ENCODE results near the gene GMPR.
A peak's percentile ranks its signal among the peaks of the same experiment; 100 is the strongest.

Gene GMPR

DNA sequence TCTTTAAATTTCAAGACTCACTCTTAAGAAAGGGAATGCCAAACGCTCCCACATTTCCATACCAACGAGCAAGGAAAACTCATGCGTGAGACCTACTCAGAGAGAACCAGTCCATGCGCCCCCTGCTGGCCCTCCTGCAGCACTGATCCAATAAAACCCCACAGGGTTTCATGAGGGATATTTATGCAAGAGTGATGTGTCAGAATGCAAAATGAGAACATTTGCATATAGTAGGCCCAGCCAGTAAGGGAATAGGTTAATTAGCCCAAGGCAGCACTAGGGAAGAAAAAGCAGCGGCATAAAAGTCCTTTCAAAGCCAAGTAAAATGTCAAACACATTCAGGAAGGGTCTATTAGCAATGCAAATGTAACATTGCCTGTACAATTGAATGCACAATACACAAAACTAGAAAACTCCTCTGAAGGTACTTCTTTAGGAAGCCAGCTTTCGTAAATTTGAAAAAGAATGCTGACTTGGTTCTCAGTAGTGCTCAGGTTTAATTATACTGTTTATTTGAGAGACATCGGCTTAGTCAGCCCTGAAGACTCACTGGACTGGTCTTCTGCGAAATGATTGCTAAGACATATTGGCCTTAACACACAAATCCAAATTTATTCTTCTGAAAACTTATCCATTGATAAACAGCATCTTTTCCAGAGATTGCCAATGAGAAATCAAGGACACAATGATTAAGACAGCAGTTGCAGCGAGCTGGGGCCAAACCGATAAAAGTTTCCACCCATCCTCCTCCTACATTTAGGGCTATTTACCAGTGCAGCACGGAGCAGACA is 93.2 kb downstream of the GMPR start:
- DNase-seq = peak; percentile 79

DNA sequence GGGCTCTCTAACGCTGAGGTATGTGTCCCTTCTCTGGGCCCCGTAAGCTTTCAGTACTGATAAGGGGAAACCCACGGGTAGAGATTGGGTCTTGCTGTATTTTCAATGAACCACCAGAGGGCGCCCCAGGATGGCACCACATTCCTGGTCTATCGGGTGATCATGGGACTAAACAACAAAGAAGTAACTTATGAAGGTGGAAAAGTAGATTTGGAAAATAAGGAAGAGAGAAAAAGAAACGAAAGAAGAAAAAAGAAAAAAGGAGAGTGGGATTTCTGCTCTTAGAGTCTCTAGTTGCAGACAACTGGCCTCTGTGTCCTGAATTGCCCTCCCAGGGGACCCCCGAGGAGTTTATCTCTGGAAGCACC is 93.8 kb downstream of the GMPR start:
- DNase-seq = peak; percentile 69

DNA sequence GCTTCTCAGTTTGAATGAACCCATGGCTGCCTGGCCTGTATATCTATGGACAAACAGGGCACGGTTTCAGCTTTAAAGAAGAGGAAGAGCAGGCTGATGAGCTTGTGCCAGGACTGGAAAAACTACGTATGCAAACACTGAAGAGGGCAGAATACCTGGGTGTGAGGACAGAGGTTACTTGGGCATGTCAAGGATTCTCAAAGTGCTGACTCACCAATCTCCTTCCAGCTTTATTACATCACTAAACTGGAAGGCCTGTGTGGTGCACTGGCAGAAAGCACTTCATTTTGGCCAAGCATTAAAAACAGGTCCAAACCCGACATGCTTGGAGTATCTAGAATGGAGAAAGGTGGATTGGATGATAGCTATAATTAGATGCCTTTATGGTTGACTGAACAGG is 95.2 kb downstream of the GMPR start:
- peak; percentile 54 for DNase-seq

DNA sequence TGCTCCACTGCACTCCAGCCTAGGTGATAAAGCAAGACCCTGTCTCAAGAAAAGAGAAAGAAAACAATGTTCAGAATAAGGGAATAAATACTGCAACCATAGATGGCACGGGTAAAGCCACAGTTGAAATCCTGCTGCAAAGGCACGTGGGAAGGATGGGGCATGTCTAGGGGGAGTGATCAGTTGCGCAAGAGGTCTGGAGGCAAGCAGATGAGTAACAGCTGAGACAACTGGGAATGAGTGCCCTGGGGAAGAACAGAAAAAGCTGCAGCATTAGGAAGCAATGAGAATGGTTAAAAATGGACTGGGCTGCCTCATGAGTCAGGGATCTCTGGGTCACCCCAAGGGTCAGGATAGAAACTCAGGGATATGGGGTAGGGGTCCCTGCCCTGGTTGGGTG is 96.3 kb downstream of the GMPR start:
- peak; percentile 93 for DNase-seq

DNA sequence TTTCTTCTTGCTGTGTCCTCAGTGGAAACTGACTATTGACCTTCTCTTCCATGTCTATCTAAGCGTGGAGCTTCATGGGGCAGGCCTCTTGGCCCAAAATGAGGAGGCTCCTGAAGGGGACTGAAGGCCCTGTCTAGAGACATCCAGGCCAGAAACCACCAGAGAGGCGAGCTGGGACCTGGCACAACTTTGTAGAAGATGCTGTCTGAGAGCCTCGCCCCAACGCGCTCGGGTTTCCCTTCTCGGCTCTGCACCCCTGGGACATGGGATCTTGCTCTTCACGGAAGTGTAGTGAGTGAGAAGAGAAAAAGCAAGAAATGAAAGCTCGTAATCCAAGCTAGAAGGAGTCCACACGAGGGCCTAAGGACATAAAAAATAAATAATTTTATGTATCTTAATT is 96.8 kb downstream of the GMPR start:
- DNase-seq = no peak

DNA sequence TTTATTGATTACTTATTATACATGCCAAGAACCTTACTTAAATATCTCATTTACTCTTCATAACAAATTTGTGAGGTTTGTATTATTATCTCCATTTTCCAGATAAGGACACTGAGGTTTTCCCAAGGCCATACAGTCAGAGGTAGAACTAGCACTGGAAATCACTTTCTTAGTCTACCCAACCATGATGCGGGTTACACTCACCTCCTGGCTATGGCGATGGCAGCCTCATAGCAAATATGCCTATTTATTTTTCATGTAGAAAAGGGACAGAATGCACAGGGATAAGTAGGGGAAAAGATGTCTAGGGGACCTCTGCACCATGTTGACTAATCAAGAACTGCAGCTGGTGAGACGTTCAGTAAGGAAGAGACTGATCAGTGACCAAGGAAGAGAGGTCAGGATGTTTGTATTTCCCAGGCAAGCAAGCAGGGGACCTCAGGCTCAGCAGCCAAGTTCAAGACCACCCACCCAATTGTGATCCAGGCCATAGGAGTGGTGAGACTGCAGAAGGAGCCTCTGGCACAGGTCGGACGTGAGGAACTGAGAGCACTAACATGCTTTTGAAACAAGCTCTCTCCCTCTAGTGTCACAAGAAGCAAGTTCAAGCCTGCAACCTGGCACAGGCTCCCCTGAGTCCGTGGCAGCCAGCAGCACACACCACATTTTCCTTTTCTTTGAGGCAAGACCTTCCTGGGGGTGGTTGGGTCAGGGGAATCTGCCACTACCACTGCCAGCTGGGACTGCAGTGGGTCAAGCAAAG is 97.8 kb downstream of the GMPR start:
- DNase-seq = no peak

DNA sequence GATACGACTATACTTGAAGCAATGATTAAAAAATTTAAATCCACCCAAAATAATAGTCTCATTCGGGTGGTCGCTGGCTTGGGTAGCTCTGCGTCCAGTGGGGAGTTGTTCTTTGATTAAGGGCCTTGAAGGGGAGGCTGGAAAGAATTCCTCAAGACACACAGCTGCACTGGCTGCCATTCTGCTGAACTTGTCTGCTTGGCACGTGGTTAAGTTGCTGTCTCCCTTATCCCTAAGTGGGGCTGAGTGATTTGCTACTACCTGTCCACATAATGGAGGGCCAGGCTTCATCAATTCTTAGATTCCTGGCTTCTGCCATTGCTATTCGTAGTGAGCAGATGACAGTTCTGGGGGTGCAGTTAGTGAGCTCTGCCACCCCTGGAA is 98.5 kb downstream of the GMPR start:
- DNase-seq = no peak

DNA sequence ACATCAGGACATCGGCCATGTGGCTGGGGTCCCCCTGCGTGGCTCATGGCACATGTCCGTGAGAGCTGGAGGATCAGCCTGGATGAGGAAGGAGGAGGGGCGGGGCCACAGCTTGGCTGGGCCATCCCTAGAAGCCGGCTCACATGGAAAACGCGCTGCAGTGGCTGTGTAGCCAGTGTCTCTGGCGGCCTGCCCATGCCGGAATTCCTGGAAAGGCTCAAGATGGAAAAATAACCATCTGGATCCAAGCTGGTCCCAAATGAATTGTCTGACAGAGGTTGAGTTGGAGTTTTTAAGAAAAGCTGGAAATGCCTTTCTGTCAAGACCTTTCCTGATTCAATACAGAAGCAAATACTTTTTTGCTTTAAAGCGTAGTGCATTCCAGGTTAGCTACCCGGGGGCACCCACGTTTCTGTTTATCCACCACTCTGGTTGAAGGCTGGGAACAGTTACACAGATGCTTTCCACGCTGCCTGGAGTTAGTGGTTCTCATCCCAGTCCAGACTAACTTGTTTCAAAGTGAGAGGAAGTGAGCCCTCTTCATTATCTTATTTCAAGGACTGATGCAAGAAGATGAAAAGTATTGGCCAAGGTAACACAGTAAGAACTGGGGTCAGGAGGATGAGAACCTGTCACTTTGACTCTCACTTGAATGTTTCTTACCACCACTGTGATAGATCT is 99.0 kb downstream of the GMPR start:
- peak; percentile 98 for DNase-seq

DNA sequence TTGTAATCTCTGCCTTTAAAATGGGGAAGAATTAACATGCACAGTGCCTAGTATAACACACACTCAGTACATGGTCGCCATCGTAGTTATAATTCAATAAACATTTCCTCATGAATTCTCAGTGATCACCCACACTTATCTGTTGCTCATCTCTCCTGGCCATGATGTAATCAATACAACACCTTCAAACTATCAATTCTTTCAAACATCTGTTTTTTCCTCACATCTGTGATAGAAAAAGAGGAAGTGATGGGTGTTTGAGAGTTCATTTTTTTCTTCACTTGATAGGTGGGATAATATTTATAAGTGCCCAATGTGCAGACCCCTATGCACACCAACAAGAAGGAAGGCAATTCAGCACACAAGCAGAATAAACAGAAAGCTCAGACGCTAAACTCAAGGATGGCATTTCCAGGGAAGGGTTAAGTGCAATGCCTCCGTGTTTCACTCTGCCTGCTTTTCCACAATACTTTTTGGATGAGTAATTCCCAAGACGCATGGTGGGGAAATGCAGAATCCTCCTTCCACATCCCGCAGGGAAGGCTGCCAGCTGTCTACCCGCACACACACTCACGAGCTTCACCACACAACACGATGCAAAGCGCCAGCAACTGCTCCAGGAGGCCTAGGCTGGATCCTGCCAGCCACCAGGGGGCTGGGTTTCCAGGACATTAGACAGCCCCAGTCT is 100.3 kb downstream of the GMPR start:
- DNase-seq = peak; percentile 100

DNA sequence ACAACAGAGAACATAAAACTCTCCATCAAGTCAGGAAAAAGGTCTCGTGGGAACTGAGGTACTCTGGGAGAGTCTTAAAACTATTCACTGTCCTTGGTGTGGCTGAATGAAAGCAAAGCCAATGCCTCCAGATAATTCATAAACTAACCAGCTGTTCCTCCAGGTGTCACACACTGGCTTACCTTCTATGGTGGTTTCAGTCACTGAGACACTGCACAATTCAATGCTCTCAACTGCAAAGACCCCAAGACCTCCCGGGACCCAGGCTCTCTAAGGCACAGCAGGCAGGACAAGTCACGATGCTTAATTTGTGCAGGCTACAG is 100.8 kb downstream of the GMPR start:
- no peak for DNase-seq

DNA sequence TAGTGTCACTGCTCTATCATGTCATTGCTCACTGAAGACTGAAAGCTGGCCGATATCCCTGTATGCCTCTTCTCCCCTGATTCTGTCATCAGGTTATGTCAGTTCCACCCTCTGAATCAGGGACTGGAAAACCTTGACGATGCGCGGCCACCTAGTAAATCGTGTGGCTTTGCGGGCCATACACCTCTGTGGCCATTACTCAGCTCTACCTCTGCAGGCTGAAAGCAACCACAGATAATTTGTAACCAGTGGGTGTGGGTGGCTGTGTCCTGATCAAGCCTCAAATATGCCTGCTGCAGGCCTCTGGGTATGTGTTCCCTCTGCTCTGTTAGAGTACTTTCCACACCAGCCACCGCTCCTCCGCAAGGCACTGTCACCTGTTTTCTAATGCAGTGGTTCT is 105.2 kb downstream of the GMPR start:
- DNase-seq = no peak

DNA sequence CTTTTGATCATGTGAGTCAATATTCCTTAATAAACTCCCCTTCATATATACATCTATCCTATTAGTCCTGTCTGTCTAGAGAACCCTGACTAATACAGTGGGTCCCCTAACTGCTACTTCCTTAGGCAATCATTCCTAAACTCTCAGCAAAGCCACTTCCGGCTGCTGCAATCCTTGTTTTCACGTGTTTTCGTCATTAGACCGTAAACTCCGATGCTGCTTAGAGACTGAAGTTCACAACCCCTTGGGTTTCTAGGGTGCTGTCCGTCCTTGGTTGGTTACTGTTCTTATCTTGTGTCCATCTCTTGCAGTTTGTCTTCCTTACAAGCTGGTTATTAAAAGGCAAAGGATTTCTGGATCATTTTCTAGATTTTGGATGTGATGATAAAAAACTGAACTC is 106.4 kb downstream of the GMPR start:
- peak; percentile 43 for DNase-seq
